COLO829 (cell line): ENCODE results near the gene PXDC1.
A peak's percentile ranks its signal among the peaks of the same experiment; 100 is the strongest.
"Not testable (repeated sequence)": the region's sequence is repeated elsewhere in the genome, so short reads cannot be mapped to it uniquely, and the experiment has no call there.

ENCODE experiments used
- DNase-seq: peaks from one replicate; pipeline ENCODE4 v3.0.0; 2012; ENCODE audit warnings: low spot score

PXDC1 gene

DNA sequence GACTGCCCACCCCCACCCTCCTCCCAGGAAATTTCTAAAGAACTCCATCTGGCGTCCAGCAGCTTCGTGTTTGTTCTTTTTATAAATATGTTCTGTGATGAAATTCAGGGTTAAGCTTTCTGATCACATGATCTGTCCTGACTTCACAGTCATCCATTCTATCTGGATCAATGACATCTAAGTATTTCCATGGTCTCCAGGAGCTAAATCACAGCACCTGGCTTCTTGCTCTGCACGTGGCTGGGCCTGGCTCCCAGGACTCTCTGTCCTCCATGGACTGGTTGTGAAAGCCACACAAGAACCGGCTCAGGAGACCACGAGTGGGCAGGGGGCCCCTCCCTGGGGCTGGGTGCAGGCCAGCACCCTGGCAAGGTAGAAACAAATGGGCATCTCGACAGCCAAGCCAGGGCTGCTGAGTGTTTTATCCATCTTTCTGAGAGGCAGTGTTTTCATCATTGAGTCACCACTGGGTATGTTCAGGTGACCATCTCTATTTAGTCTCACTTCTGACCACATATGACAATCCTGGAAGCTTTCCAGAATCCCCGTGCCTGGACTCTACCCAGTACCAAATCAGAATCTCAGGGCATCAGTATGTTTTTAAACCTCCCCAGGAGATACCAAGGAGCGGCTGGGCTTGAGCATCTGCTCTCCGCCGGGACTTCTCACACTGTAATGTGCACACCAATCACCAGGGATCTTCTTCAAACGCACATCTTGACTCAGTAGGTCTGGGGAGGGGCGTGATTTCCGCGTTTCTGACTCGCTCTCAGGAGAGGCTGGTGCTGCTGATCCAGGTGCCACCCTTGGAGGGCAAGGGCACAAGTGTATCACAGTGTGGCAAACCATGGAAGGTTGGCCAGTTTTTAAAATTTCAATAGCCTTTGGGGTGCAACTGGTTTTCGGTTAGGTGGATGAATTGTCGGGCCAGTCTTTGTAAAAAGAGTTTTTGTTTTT, 31.6 kb upstream of the PXDC1 start:
- DNase-seq = no peak

DNA sequence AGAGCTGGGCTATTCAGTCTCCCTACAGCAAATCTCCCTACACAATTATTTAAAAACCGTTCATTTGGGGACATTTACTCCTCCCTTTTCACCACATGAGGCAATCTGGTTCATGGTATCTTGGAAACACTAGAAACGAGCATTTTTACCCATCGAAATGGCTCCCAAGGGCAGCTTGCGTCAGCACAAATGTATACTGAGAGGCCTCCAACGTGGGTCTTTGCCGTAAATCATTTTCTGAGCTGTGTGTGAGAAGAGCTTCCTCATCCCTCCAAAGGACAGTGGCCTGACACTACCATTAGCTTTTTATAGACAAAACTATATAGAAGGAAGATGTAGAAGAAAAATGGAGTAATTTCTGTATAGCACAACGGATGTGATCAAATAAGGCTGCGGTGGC, 30.0 kb upstream of the PXDC1 start:
- DNase-seq = no peak

DNA sequence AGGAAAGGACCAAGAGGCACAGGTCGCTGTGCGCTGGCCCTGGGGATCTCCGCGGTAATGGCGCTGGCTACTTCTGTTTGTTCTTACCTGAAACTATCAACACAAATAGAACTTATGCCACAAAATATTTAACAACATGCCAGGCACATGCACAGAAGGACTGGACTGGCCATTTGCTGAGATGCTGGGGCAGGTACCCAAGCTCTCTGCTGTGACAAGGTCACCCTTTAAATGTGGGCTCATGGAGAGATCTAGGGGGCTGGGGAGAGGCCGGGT, 28.0 kb upstream of the PXDC1 start:
- no peak for DNase-seq

DNA sequence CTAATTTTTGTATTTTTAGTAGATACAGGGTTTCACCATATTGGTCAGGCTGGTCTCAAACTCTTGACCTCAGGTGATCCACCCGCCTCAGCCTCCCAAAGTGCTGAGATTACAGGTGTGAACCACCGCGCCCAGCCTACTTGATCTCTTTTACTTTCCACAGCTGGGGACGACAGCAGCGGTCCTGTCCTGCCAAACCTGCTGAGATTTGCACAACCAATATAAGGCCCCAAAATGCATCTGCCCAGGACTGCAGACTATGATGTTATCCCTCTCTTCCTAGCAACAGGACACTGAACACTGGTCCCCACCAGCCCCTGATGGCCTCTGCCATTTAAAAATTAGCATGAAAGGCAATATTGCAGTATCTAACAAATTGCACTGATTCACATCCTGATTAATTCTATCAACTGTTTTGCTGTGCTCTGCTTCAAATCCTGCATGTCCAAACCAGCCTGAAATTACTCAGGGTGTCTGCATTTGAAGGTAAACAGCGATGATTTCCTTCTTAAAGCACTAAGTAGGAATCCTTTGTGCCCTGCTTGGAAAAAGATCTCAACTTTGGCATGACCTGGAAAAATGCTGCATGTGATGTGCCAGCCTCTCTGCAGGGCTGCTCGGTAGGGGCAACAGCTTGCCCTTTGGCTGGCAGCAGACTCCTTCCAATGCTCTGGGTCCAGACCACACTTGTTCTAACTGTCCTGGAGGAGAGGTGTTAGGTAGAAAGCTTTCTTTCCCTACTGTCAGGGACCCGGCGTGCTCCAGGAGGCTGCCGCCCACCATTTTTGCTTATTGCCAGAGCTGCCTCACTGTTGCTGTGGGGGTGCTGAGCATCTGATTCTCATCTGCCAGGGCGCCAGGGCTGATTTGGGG, 27.4 kb upstream of the PXDC1 start:
- DNase-seq = no peak

DNA sequence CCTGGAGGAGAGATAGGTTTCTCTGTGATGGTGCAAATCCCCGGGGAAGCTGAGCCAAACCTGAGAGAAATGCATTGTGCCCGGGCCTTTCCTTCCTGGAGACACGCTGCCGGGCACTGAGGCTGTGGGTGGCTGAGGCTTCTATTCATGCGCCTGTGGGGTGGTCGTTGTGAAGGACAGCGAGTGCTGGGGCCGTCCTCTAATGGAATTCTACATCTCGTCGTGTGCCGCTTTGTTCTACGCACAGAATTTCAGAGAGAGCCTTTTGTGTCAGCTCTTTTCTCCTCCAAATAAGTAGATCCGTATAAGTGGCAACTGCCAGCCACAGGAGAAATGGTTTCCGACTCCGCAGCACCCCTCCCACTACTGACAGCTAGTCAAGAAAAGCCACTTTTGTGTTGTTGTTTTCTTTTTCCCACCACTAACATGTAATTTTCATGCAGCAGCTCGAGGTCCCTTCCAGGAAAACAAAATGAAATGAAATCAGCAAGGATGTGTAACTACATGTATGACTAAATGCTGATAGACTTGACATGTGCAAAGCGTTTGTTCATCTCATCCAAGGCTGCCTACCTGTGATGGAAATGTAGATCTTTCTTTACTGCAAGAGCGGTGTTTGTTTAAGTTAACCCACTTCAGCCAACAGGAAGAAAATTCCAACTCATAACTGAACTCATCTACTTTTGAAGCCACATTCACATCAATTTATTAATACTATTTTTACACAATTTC, 26.4 kb upstream of the PXDC1 start:
- no peak for DNase-seq

DNA sequence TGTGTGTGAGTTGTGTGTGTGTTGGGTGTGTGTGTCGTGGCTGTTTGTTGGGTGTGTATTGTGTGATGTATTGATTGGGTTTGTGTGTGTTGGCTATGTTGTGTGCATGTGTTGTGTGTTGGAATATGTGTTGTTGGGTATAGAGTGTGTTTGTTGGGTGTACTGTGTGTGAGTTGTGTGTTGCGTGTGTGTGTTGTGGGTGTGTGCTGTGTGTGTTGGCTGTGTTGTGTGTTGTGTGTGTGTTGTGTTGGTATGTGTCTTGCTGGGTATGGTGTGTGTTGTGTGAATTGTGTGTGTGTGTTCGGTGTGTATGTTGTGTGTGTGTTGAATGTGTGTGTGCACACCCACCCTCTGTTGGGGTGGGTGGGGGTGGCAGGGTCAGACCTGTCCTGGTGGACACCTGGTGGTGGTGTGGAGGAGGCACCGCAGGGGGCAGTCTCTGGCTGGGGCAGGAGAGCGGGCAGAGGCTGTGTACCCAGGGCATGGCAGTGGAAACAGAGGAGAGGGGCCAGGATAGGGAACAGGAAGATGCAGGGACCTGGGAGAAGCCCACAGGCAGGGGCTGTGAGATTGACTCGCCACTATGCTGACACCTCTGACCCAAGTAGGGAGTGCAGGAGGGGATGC, 25.5 kb upstream of the PXDC1 start:
- DNase-seq = no peak

DNA sequence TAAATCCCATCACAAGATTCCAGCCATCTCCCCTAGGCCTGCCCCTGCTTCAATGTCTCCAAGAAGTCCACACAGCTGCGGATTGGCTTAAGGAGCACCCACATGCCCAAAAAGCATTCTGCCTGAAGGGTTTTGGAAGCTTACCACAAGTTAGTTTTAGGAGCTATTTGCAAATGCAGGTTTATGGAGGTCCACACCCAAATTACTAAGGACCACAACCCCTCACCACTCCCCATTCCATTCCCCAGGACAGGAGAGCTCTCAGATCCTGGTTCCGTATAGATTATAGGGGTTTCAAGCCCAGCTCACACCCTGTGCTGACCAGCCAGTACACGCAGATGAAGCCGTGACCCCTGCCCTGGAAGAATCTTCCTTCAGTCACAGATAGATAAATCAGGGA, 24.3 kb upstream of the PXDC1 start:
- no peak for DNase-seq

DNA sequence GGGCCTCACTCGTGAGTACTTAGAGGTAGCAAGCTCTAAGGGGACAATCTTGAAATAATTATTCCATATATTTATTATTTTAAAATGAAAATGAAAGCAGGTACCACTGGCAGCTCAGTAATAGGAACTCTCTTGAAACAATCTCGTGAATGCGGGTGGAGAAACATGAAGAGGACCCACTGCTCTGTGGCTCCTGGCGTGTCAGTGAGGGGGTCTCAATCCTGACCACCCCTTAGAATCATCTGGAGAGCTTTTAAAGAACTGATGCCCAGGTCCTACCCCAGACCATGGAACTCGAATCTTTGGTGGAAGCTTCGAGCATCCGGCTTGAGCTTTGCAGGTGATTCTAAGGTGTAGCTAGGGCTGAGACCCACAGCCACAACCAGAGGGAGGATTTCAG, 23.9 kb upstream of the PXDC1 start:
- DNase-seq = no peak

DNA sequence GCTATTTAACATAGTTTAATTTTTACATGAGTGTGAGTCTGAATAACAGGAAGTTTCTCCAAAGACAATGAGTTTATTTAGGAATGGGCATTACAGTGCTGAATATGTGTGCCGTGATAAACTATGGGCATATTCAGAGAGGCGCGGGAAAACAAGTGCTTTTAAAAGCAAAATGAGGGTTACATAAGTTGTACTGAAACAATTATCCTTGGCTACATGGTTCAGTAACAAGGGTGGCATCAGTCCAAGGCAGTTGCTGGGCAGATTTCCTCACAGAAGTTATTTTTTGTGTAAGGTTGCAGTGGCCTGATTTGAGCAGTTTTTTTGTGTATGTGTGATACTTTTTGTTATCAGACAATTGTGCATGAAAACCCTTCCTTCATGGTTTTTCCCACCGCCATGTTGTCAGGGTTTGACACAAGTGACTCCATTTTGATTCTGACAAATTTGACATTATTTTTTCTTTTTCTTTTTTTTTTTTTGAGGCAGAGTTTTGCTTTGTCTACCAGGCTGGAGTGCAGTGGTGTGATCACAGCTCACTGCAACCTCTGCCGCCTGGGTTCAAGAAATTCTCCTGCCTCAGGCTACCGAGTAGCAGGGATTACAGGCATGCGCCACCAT, 22.3 kb upstream of the PXDC1 start:
- peak; percentile 43 for DNase-seq

DNA sequence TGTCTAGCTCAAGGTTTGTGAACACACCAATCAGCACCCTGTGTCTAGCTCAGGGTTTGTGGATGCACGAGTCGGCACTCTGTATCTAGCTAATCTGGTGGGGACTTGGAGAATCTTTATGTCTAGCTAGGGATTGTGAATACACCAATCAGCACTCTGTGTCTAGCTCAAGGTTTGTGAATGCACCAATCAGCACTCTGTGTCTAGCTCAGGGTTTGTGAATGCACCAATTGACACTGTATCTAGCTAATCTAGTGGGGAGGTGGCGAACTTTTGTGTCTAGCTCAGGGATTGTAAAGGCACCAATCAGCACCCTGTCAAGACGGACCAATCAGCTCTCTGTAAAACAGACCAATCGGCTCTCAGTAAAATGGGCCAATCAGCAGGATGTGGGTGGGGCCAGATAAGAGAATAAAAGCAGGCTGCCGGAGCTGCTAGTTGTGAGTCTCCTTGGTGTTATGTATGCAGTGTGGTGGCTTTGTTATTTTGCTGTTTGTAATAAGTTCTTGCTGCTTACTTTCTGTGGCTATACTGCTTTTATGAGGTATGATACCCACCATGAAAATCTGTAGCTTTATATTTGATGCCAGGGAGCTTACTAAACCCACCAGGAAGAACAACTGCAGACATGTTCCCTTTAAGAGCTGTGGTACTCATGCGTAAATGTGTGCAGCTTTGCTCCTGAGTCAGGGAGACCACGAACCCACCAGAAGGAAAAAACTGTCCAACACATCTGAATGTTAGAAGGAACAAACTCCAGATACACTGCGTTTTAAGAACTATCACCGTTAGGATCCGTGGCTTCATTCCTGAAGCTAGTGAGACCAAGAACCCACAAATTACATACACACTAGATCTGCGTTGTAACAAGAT, 20.9 kb upstream of the PXDC1 start:
- not testable (repeated sequence) for DNase-seq

DNA sequence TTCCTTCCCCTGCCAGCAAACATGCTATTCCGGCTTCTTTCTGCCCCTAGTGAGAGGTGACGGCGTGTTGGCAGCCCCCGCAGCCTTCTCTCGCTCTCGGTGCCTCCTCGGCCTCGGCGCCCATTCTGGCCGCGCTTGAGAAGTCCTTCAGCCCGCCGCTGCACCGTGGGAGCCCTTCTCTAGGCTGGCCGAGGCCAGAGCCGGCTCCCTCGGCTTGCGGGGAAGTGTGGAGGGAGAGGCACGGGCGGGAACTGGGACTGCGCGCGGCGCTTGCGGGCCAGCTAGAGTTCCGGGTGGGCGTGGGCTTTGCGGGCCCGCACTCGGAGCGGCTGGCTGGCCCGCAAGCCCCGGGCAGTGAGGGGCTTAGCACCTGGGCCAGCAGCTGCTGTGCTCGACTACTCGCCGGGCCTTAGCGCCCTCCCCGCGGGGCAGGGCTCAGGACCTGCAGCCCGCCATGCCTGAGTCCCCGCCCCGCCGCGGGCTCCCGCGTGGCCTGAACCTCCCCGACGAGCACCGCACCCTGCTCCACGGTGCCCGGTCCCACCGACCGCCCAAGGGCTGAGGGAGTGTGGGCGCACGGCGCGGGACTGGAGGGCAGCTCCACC, 20.0 kb upstream of the PXDC1 start:
- no peak for DNase-seq

DNA sequence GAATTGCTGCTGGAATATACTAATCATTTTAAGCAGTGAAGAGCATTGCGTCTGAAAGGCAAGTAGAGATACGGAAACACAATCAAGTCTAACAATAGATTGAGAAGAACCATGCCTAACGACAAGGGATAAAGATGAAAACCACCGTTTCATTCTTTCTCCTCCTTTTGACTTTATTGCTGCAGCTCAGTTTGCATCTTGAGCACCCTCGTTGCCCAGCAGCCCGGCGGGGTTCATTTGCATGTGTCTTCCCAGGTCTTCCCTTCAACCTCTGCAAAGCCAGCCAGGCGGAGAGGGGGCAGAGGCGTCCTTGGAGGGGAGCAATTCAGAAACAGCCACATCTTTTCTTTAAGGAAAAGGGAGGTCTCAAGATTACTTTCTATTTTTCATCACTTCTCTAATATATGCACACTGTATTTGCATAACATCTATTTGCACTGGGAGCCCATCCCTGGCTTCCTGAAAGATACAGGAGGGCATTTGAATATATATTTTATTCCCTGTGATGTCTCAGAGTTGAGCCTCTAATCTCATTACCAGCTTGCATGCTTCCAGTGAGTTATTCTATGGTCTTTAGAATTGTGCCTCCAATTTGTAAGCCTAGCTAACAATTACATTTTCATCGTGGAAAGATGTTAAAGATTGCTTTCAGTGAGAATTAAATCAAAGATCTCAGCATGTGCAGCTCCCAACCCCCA, 18.7 kb upstream of the PXDC1 start:
- no peak for DNase-seq

DNA sequence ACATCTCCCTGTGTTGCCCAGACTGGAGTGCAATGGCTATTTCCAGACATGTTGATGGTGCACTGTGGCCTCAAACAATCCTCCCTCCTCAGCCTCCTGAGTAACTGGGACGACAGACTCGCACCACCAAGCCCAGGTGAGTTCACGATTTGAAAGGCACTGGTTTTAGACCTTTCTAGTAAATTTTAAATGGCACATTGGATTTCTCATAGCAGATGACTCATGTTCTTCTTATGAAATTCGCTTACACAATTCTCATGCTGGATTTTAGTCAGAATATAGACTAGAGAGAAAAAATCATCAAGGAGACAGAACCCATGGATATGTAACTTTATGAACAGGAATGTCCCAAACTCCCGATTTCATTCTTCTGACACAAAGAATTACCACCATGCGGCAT, 18.1 kb upstream of the PXDC1 start:
- no peak for DNase-seq

DNA sequence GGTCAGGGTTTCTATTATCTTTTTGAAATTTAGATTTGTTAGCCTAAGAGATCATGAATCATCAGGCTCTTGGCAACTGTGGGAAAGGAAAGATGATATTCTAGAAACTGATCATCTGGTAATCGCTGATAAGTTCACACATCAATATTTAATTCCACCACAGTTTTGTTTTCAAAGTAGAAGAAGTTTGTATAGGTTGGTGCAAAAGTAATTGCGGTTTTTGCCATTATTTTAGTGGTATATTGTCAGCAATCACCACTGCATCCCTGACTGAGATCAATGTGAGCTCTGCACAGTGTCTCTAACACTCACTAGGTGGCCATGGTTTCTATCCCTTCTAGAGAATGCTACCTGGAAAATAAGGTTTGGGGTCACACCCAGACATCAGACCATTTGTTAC, 17.0 kb upstream of the PXDC1 start:
- DNase-seq = no peak

DNA sequence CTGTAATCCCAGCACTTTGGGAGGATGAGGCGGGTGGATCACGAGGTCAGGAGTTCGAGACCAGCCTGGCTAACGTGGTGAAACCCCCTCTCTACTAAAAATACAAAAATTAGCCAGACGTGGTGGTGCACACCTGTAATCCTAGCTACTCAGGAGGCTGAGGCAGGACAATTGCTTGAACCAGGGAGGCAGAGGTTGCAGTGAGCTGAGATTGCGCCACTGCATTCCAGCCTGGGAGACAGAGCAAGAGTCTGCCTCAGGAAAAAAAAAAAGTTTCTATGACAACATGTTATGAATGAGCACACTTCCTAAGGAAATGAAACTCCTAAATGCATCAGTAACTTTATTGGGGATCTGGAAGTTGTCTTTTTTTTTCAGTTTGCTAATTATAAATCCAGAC, 16.0 kb upstream of the PXDC1 start:
- not testable (repeated sequence) for DNase-seq

DNA sequence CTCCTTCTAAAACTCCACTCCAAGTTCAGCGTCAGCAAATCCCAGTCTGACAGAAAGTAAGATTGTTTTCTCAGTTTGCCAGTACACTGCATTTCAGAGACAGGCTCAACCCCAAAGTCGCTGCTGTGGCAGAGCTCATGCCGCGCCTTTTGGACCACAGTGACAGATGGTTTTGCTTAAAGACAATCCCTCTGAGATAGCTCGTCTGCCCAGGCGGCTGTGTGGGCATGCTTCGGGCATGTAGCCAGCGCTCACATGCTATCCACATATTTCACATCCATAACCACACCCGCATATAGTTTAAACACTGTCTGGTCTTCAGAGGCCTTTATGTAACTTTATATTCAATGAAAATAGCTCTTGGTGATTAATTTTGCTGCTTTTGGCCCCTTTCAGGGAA, 14.7 kb upstream of the PXDC1 start:
- peak; percentile 61 for DNase-seq

DNA sequence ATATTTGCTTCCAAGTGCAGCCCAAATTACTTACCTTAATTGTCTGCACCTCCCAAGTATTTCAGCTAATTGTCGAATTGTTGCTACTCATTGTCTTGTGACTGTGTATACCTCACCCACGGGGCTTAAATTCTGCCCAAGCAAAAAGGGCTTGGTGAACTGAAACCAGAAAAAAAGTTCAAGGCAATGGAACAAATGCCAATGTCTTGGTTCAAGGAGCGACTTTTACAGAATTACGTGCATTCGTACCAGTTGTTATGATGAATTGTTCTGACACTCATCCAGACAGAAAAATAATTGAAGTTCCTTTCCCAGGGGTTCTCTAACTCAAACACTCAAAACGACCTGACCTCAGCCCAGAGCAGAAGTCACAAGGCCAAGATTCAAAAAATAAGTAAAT, 13.9 kb upstream of the PXDC1 start:
- DNase-seq = no peak

DNA sequence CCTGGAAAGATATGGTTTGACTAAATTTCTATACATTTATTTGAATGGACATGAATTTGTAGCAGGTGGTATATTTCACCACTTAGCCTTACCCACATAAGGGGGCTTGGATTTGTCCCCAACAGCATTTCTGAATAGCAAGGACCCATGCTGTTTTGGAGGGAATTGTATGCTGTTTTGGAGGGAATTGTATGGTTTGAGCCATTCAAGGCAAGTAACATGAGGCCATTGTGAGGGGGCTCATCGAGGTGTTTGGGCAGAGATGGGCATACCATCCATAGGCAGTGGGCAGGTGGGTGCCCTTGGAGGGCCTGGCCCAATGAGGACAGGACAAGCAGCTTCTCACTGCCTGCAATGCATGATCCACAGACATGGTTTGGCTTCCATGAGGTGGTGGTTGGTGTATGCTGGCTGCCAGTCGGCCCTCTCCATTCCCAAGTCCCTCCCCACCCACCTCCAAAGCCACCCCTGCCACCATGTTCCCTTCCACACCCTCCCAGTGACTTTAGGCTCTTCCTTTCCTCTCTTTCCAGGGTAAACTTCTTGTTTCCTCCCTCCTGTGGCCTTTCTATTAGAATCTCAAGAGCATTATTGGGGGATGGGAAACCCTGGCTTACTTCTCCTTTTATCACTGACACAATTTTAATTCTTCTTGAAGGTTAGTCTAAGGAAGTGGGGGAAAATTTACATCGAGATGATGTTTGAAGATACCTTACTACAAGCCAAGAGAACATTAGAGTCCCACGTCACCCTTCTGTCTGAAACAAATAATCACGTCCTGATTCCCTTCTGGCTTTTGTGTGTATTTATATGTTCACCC, 13.2 kb upstream of the PXDC1 start:
- no peak for DNase-seq

DNA sequence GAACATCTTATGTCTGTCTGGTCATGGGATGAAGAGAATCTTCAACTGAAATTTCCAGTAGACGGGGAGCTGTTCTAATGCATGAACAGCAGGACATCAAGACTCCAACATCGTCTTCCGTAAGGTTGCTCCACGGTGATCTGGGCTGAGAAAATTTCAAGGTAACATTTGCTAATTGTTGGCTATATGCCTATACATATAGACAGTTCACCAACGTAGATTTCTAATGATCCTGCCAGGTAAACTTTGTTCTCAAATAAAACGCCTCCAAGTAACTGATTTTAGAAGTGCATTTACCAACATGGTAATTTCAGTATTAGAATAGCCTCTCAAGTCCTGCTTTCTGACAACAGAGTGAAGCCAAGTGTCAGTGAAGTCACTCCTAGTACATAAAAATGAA, 11.3 kb upstream of the PXDC1 start:
- DNase-seq = no peak
